ENCODE measurements around the gene CSNK1E. TPM values are rescaled to one million over a fixed set of nuclear protein-coding genes. Genes with fewer than 3 reads are reported as not detected.

The CSNK1E gene
- total and polyA plus RNA-seq, 2 of the 8 experiments (the other 6 are each of a cell fraction or from before 2014, with no cell fraction given) = 247 to 263 TPM

DNA sequence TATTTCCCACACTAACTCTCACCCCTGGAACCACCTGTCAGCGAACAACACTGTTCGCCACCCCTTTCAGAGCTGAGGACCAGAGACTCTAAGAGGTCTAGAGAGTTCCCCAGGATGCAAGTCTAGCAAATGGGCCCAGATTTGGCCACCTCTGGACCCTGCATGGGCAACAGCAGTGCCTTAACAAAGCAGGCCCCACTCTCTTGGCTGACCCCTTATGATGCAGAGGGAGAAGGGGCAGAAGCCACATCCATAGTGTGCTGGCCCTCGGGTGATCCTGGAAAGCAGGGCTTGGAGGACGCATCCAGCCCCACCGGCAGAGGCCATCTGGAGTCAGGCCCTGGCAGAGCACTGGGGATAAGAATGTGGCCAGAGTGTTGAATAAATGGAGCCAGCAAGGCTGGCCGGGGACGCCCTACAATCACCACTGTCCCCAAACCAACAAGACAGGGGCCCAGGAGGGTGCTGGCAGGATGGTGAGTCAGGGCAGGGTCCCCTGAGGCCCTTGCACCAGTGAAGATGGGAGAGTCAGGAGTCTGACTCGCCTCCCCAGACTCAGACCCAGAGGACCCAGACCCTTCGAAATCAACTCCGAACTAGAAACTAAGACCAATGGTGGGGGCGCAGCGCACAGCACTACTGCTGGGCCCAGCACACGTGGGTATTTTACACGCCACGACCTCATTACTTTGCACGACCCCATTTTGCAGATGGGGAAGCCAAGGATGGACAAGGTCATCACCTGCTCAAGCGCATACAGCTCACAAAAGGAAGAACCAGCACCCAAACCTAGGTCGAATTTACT lies 6.5 kb downstream of the CSNK1E start:
- Histone ChIP-seq H4K20me1 (replicated peaks in 1 of 2; ENCODE audit: control insufficient read depth in 1 of 2, insufficient read depth in 2 of 2, low read length in 2 of 2) (peaks cover 62 to 74% of the 10 kb centered on the region in 2 experiments), H3K9me3 (ENCODE audit: insufficient read depth in 2 of 2, low read depth in 1 of 2, low read length in 1 of 2) (no peaks in the 10 kb centered on the region), H3K4me3 (ENCODE audit: extremely low read depth in 1 of 4, insufficient read depth in 2 of 4, low read depth in 3 of 4, low read length in 4 of 4) (no peak overlapping the region), H3K23me2 (ENCODE audit: low read depth, low read length) (peaks cover 4% of the 10 kb centered on the region; the same call in 1 of the 2 replicates), H3K56ac (replicated peaks; ENCODE audit: insufficient read length, low read depth, low read length) (no peak overlapping the region), H4K91ac (replicated peaks; ENCODE audit: insufficient read length, low read length) (no peak overlapping the region), H2AK5ac (ENCODE audit: low read depth, low read length) (no peak overlapping the region), H2BK120ac (replicated peaks; ENCODE audit: low read depth, low read length) (no peak overlapping the region), H3K4me1 (replicated peaks in 1 of 4; ENCODE audit: control insufficient read depth in 3 of 4, insufficient read depth in 4 of 4, low read length in 3 of 4) (peaks cover 9 to 41% (median 28%) of the 10 kb centered on the region in 4 experiments), H4K5ac (ENCODE audit: insufficient read length, low read depth, low read length) (no peak overlapping the region), H2BK15ac (ENCODE audit: low read length) (no peak overlapping the region), H3K4ac (replicated peaks; ENCODE audit: insufficient read length, low read depth, low read length) (no peak overlapping the region), H4K8ac (ENCODE audit: extremely low read depth, insufficient read depth, low read length) (no peak overlapping the region), H3K27me3 (replicated peaks in 1 of 4; ENCODE audit: control insufficient read depth in 3 of 4, extremely low read depth in 1 of 4, insufficient read depth in 3 of 4, low read length in 3 of 4) (no peaks in the 10 kb centered on the region), H2BK12ac (ENCODE audit: low read depth, low read length) (no peak overlapping the region), H2BK5ac (ENCODE audit: low read depth, low read length) (no peak overlapping the region), H3K23ac (ENCODE audit: insufficient read length) (no peak overlapping the region), H3K27ac (ENCODE audit: low read depth, low read length) (0 out of 2 replicates have a peak overlapping the region, but pooled peaks have one; percentile 29), H3K4me2 (ENCODE audit: insufficient read depth in 1 of 2, low read depth in 2 of 2, low read length in 2 of 2) (no peak overlapping the region; a peak in 1 of 4 replicates), H3K14ac (ENCODE audit: insufficient read length) (no peak overlapping the region), H3K36me3 (ENCODE audit: control insufficient read depth in 2 of 4, insufficient read depth in 4 of 4, low read length in 3 of 4) (peaks cover 19 to 65% (median 26%) of the 10 kb centered on the region in 4 experiments; a peak in 6 of 8 replicates), H3K79me2 (ENCODE audit: control insufficient read depth in 1 of 2, insufficient read depth in 2 of 2, low read length in 2 of 2) (peaks cover 65 to 98% of the 10 kb centered on the region in 2 experiments), H3K9ac (replicated peaks in 1 of 4; ENCODE audit: extremely low read depth in 1 of 4, low read depth in 3 of 4, low read length in 3 of 4) (no peak overlapping the region; a peak in 2 of 7 replicates), H2BK20ac (ENCODE audit: low read length) (no peak overlapping the region), H3K18ac (ENCODE audit: extremely low read depth, low read length) (peak overlapping the region; percentile 51; the same call in 1 of the 2 replicates), H2AFZ (ENCODE audit: low read length) (no peak overlapping the region), H3K79me1 (ENCODE audit: low read depth, low read length) (peaks cover 29% of the 10 kb centered on the region)
- ChIA-PET POLR2A (ENCODE audit: partially characterized antibody) (interaction anchor here (0.8 to 7.6 kb wide), 7 partner anchors 13 to 40 kb away, joined by 3 to 77 read pairs (median 4); no protein-coding TSS in a partner anchor), CTCF (ENCODE audit: partially characterized antibody) (interaction anchor here (0.9 to 4.4 kb wide), 6 partner anchors 12 to 49 kb away, joined by 3 to 24 read pairs (median 4); no protein-coding TSS in a partner anchor)
- WGBS, 2 experiments (ENCODE audit: extremely low coverage in 1 of 2, insufficient coverage in 1 of 2, insufficient read length in 1 of 2, insufficient replicate concordance in 2 of 2, low coverage in 1 of 2, low lambda C conversion rate in 2 of 2, missing lambda C conversion rate in 1 of 2) = 85% methylated on average over 18 of the region's 18 CpGs; no CpG with 5 or more reads in 1 of the 2 experiments
- DNase-seq (ENCODE audit: low read depth in 1 of 2, low spot score in 2 of 2) (no peak), FAIRE-seq (no peak)
- no peak for TF ChIP-seq SP1 (IDR thresholded peaks at IDR 0.05; ENCODE audit: low read depth, low read length)
- TF ChIP-seq BACH1 (IDR thresholded peaks at IDR 0.05; ENCODE audit: low read length) = no peak
- TF ChIP-seq, protein P1, sequence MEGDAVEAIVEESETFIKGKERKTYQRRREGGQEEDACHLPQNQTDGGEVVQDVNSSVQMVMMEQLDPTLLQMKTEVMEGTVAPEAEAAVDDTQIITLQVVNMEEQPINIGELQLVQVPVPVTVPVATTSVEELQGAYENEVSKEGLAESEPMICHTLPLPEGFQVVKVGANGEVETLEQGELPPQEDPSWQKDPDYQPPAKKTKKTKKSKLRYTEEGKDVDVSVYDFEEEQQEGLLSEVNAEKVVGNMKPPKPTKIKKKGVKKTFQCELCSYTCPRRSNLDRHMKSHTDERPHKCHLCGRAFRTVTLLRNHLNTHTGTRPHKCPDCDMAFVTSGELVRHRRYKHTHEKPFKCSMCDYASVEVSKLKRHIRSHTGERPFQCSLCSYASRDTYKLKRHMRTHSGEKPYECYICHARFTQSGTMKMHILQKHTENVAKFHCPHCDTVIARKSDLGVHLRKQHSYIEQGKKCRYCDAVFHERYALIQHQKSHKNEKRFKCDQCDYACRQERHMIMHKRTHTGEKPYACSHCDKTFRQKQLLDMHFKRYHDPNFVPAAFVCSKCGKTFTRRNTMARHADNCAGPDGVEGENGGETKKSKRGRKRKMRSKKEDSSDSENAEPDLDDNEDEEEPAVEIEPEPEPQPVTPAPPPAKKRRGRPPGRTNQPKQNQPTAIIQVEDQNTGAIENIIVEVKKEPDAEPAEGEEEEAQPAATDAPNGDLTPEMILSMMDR (IDR thresholded peaks at IDR 0.05; ENCODE audit: control extremely low read depth in 1 of 3, insufficient read depth in 1 of 3, low read depth in 1 of 3, low read length in 3 of 3) = no peak
- no peak for TF ChIP-seq CBX8 (IDR thresholded peaks at IDR 0.05; ENCODE audit: borderline replicate concordance, low read depth, low read length)

All from H1 (cell line).